ENCODE measurements around the gene GPANK1.
A peak's percentile ranks its signal among the peaks of the same experiment; 100 is the strongest.

Gene GPANK1

DNA sequence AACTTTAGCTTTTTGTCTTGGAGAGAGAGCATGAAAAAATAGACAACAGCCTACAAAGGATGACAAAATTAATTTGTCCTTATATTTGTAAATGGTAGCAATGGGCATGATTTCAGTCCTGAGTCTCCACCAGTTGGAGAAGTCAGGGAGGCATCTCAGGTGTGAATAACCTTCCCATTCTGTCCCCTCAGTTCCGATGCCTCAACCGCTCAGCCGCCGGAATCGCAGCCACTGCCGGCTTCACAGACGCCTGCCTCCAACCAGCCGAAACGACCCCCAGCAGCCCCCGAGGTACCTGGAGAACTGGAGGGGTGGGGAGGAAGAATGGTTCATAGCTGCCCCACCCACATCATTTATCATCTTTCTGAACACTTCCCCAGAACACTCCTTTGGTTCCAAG lies 40.7 kb downstream of the GPANK1 start:
- ATAC-seq (replicated peaks; ENCODE audit: extremely low read depth, poor library complexity, severe bottlenecking), result no peak
- H3K9me3 Mint-ChIP-seq, result no peaks in the 10 kb centered on the region
- no peaks in the 10 kb centered on the region for H3K27me3 Mint-ChIP-seq
- no peak overlapping the region for H3K4me3 Mint-ChIP-seq
- H3K36me3 Mint-ChIP-seq (ENCODE audit: insufficient read depth), result peaks cover 74% of the 10 kb centered on the region
- no peak for DNase-seq (ENCODE audit: low spot score in 2 of 2)
- H3K4me1 Mint-ChIP-seq, result peaks cover 31% of the 10 kb centered on the region
- no peak overlapping the region for H3K27ac Mint-ChIP-seq (ENCODE audit: low read depth)

DNA sequence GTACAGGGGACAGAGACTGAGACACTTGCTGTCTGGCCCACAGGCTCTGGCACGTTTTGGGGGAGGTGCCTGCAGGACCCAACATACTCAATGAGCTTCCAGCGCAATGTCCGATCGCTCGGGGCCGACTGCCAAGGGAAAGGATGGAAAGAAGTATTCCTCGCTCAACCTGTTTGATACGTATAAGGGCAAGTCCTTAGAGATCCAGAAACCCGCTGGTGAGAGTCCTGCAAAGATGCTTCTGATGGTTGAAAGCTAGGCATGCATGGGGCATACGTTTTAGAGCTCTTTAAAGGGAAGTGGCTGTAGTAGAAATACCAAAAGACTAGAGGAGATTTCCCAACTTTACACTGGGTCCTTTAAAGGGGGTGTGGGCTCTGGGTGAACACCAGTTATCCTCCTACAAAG lies 42.1 kb downstream of the GPANK1 start:
- Mint-ChIP-seq H3K9me3 (no peaks in the 10 kb centered on the region), H3K27me3 (no peaks in the 10 kb centered on the region), H3K27ac (ENCODE audit: low read depth) (peak overlapping the region; percentile 94), H3K4me3 (no peak overlapping the region), H3K4me1 (peaks cover 25% of the 10 kb centered on the region), H3K36me3 (ENCODE audit: insufficient read depth) (peaks cover 63% of the 10 kb centered on the region)
- ATAC-seq (replicated peaks; ENCODE audit: extremely low read depth, poor library complexity, severe bottlenecking) (no peak), DNase-seq (ENCODE audit: low spot score in 2 of 2) (no peak)

DNA sequence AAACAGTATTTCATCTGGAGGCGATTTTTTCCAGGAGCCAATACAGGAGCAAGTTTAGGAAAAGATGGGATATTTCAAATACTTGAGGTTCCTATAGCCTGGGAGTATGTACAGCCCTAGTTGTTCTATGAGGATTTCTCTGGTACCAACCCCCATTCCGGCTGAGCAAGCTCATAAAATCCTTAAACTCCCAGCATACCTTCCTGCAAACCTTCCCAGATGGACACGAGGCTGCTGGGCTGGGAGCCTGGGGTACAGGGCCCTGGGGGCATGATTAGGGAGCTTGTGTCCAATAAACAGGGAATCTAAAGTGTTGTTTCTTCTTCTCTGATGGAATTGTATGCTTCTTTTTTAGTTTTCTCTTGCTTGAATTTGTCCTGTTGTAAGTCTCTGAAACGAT lies 42.8 kb downstream of the GPANK1 start:
- H3K4me3 Mint-ChIP-seq, result peak overlapping the region; percentile 80
- peaks cover 56% of the 10 kb centered on the region for H3K36me3 Mint-ChIP-seq (ENCODE audit: insufficient read depth)
- H3K27me3 Mint-ChIP-seq, result no peaks in the 10 kb centered on the region
- H3K4me1 Mint-ChIP-seq, result peaks cover 21% of the 10 kb centered on the region
- ATAC-seq (replicated peaks; ENCODE audit: extremely low read depth, poor library complexity, severe bottlenecking), result no peak
- no peaks in the 10 kb centered on the region for H3K9me3 Mint-ChIP-seq
- DNase-seq (ENCODE audit: low spot score in 2 of 2), result no peak
- H3K27ac Mint-ChIP-seq (ENCODE audit: low read depth), result peak overlapping the region; percentile 94

DNA sequence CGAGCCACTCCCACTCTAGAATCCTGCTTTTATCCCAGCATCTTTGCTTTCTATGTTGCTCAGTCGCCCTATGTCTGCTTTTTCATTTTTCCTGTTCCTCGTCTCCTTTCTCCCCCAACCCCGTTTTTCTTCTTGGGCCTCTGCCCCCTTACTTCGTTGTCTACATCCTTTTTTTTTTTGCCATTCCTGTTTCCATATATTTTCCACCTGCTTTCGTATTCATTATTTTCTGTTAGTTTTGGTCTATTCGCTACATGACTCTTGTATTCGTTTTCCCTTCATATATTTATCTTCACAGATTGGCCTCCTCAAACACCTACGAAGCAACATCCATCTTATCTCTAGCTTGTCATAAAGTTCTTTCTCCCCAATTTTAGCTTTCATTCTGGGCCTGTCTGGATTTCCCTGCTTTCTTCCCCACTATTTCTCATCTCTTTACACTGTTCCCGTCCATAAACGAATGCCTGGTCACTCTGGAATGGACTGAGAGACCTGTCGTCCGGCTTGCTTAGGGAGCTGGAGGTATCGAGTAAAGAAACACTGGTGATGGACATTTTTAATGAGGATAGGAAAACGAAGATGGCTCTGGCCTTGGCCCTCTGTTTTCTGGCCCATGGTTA lies 43.4 kb downstream of the GPANK1 start:
- peaks cover 52% of the 10 kb centered on the region for H3K36me3 Mint-ChIP-seq (ENCODE audit: insufficient read depth)
- H3K27ac Mint-ChIP-seq (ENCODE audit: low read depth), result peak overlapping the region; percentile 94
- H3K9me3 Mint-ChIP-seq, result no peaks in the 10 kb centered on the region
- H3K4me1 Mint-ChIP-seq, result peaks cover 19% of the 10 kb centered on the region
- ATAC-seq (replicated peaks; ENCODE audit: extremely low read depth, poor library complexity, severe bottlenecking) (no peak), DNase-seq (ENCODE audit: low spot score in 2 of 2) (no peak)
- peak overlapping the region; percentile 80 for H3K4me3 Mint-ChIP-seq
- no peaks in the 10 kb centered on the region for H3K27me3 Mint-ChIP-seq

DNA sequence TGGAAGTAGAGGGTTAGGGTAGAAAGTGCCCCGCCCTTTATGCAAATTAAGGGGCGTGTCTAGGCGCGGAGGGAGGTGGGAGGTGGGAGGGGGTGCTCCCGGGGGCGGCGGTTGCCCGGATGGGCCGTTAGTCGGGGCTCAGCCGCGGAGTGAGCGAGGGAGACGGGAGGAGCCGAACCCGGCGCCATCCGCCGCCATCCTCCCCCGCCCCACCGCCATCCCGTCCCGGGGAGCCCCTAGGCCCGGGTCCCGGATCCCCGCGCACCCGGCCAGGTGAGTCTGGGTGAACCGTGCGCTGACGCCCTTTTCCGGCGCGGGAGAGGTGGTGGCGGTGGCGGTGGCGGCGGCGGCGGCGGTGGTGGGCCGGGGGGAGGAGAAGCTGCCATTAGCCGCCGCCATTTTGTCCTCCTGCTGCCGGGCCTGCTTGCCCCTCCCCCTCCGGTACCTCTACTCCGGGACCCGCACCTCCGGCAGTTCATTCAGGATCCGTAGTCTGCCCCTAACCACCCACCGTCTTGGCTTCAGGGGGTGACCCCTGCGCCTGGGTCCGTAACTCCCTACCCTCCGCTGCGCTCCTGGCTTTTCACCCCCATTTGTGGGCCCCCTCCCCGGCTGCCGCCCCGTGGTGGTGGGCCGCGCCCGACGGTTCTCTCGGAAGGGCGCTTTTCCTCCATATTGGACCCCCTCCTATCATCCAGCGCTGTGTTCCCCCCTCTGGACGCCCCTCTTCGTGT lies 44.0 kb downstream of the GPANK1 start, which contains the start of gene PRRC2A:
TSS of gene PRRC2A (plus strand) at position 130 of the 734 bp plus-strand sequence. CDS start 2,075 bp downstream, outside the sequence.
- Mint-ChIP-seq H3K27me3 (no peaks in the 10 kb centered on the region), H3K4me3 (peak within 1 kb of the TSS; percentile 80), H3K36me3 (ENCODE audit: insufficient read depth) (peaks cover 46% of the 10 kb centered on the region), H3K9me3 (no peaks in the 10 kb centered on the region), H3K27ac (ENCODE audit: low read depth) (peak within 1 kb of the TSS; percentile 94), H3K4me1 (peaks cover 23% of the 10 kb centered on the region)
- ATAC-seq (replicated peaks; ENCODE audit: extremely low read depth, poor library complexity, severe bottlenecking) (peak; percentile 18), DNase-seq (ENCODE audit: low spot score in 2 of 2) (no peak)

DNA sequence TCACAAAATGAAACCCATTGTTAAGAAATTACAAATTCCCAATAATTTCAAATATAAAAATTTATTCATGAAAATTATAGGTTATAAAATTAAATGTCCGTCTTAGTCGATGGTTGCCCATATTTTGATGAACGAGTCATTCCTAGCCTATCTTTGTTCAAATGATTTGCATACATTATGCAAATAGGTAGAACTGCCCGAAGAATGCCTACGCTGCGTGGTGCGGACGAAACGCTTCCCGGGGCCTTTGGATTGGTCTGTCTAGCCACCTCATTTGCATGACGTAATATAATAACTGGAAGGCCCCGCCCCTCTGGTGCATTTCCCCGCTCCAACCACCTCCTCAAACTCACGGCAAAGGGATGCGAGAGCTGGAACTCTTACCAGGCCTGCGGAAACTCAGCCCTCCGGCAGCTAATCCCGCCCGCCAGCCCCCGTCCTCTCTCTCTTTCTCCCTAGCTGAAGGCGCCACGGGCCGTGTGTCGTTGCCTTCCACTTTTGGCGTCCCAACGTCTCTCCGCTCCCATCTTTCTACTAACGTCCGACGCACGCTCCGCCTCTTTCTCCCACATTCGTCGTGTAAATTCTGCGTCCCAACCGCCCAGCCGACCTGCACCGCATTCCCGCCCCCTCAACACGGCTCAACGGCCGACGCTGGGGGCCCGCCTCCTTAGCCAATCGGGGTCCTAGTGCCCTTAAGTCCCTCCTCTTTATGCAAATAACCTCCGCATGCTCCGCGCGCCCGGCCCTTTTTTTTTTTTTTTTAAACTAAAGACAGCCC lies 44.8 kb downstream of the GPANK1 start:
- DNase-seq (ENCODE audit: low spot score in 2 of 2) (peak; percentile 90 to 95), ATAC-seq (replicated peaks; ENCODE audit: extremely low read depth, poor library complexity, severe bottlenecking) (peak; percentile 81)
- Mint-ChIP-seq H3K4me3 (peak overlapping the region; percentile 80), H3K4me1 (peaks cover 31% of the 10 kb centered on the region), H3K9me3 (no peaks in the 10 kb centered on the region), H3K27me3 (no peaks in the 10 kb centered on the region), H3K36me3 (ENCODE audit: insufficient read depth) (peaks cover 39% of the 10 kb centered on the region), H3K27ac (ENCODE audit: low read depth) (peak overlapping the region; percentile 94)

DNA sequence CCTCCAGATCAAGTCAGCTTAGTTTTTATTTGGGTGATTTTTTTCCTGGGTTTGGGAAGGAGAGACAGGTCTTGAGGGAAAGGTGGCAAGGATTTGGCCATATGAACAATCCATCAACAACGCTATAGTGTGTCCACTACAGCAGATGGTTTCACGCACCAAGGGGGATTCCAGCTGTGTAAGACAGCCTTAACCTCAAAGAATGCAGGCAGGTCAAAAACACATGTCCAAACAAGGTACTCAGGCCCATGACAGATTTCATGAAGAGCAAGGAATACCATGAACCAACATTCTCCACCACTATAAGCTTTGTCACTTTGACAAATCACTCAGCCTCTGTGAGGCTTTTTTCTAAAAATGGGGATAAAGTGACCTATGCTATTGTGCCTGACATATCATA lies 47.8 kb downstream of the GPANK1 start:
- Mint-ChIP-seq H3K4me1 (peaks cover 28% of the 10 kb centered on the region), H3K27me3 (no peaks in the 10 kb centered on the region), H3K27ac (ENCODE audit: low read depth) (no peak overlapping the region), H3K9me3 (no peaks in the 10 kb centered on the region), H3K36me3 (ENCODE audit: insufficient read depth) (peaks cover 14% of the 10 kb centered on the region), H3K4me3 (peak overlapping the region; percentile 29)
- ATAC-seq (replicated peaks; ENCODE audit: extremely low read depth, poor library complexity, severe bottlenecking) (no peak), DNase-seq (ENCODE audit: low spot score in 2 of 2) (no peak)

DNA sequence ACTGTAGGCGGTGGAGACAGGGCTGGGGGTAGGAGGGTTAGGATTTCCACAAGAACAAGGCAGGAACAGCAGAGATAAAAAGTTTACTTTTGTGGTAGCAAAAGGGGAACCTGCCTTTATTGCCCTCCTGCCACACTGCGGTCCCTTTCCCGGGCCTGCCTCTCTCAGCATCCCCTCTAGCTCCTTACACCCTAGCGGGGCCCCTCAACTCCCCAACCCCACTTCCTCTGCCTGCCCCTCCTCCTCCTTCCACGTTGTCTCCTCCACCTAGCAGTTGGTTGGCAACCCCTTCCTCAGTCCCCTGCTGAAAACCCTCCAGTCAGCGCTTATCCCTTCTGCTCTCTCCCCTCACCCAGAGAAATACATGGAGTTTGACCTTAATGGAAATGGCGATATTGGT lies 49.0 kb downstream of the GPANK1 start:
- H3K4me3 Mint-ChIP-seq, result peak overlapping the region; percentile 29
- H3K4me1 Mint-ChIP-seq, result peaks cover 18% of the 10 kb centered on the region
- H3K9me3 Mint-ChIP-seq, result no peaks in the 10 kb centered on the region
- ATAC-seq (replicated peaks; ENCODE audit: extremely low read depth, poor library complexity, severe bottlenecking) (no peak), DNase-seq (ENCODE audit: low spot score in 2 of 2) (no peak)
- peaks cover 8% of the 10 kb centered on the region for H3K36me3 Mint-ChIP-seq (ENCODE audit: insufficient read depth)
- no peaks in the 10 kb centered on the region for H3K27me3 Mint-ChIP-seq
- H3K27ac Mint-ChIP-seq (ENCODE audit: low read depth), result peak overlapping the region; percentile 37

DNA sequence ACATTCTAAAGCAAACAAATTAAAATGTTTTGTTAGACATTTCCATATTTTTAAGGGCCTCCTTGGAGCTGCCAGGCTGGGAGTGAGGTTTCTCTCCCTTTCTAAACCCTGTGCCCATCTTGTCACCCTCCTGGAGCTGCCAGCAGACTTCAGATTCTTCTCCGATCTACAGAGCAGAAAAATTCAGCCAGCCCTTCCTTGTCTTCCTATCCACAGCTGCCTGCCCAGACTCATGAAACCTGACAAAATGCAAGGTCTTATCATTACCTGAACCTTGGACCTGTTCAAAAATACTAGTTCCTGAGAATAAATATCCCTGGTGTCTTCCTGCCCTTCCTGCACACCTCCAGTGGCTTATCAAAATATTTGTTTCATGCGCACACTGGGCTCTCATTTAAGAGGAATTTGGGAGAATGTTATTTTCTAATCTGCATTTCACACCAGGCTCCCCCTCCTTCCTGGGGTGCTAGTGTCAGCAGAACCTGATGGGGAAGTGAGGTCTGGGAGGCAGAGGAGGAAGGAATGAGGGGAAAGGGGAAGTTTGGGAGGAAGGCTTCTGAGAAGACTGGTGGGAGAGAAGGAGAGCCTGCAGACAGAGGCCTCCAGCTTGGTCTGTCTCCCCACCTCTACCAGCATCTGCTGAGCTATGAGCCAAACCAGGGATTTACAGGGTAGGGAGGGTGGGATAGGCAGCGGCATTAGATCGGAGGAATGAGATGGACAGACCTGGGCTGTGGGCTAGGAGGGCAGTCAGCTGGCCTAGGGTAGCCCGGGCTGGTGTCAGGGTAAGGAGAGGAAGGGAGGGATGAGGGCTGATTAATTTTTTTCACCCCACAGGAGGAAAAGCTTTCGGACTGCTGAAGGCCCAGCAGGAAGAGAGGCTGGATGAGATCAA lies 49.9 kb downstream of the GPANK1 start, which contains the start of gene AIF1:
TSS of gene AIF1 (plus strand) at position 551 of the 895 bp plus-strand sequence. CDS start at position 647, 96 bp downstream.
- Mint-ChIP-seq H3K4me3 (peak within 1 kb of the TSS; percentile 46), H3K27me3 (no peaks in the 10 kb centered on the region), H3K4me1 (peaks cover 18% of the 10 kb centered on the region), H3K9me3 (no peaks in the 10 kb centered on the region), H3K27ac (ENCODE audit: low read depth) (peak within 1 kb of the TSS; percentile 45), H3K36me3 (ENCODE audit: insufficient read depth) (peaks cover 2% of the 10 kb centered on the region)
- DNase-seq (ENCODE audit: low spot score in 2 of 2) (no peak), ATAC-seq (replicated peaks; ENCODE audit: extremely low read depth, poor library complexity, severe bottlenecking) (no peak)

DNA sequence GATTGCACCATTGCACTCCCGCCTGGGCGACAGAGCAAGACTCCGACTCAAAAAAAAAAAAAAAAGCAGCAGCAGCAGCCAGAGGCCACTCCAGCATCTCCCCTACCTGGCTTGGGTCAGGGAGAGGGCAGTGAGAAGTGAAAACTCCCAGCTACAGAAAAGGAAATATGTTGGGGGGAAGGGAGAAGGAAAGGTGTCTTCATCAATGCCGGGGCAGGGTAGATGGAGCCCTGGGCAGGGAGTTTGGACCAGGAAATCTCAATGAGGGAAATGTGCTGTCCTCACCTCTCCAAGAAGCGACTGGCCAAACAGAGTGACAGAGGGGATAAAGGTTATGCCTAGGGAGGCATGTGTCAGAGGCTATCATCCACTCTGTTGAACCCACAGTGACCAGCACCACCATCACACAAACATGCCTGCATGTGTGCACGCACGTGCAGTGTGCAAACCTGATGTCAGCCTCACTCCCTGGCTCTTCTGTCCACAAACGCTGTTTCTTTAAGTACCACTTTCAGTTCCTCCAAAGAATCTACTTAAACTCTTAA lies 50.6 kb downstream of the GPANK1 start:
- no peak for DNase-seq (ENCODE audit: low spot score in 2 of 2)
- Mint-ChIP-seq H3K4me1 (peaks cover 18% of the 10 kb centered on the region), H3K4me3 (no peak overlapping the region), H3K9me3 (no peaks in the 10 kb centered on the region), H3K36me3 (ENCODE audit: insufficient read depth) (no peaks in the 10 kb centered on the region), H3K27me3 (no peaks in the 10 kb centered on the region), H3K27ac (ENCODE audit: low read depth) (no peak overlapping the region)
- ATAC-seq (replicated peaks; ENCODE audit: extremely low read depth, poor library complexity, severe bottlenecking), result no peak

All from central memory CD8-positive, alpha-beta T cell (primary cell).